GM21529 (cell line): Measurements from ENCODE around the gene NXF3.
"Not testable (repeated sequence)": the region's sequence is repeated elsewhere in the genome, so short reads cannot be mapped to it uniquely, and the experiment has no call there.

ENCODE experiments used
- ATAC-seq: cut with Tn5 transposase; IDR thresholded peaks from one replicate; pipeline ENCODE4 v1.9.1; 2021; ENCODE audit not compliant: unreplicated experiment

The NXF3 gene

DNA sequence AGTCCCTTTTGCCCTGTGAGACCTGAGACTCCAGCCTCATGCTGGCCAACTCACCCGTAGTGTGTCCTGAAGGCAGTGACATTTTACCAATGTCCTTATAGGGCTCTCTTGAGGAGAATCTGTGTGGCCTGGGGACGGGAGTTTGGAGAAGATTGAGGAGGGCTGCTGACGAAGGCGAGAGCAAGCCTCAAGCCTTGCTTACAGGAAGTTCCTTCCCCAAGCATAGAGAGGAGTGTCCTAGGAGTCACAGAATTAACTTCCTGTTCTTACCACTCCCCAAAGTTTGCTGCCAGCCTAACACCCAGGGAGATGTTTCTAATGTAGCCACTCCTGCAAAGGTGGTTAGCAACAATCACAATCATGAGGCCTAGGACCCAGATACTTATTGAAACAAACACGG lies at the start of gene NXF3:
Gene NXF3 (minus strand): TSS at position 202 of the 400 bp plus-strand sequence. CDS start 120 bp downstream, at position 82.
- ATAC-seq: no peak

- not testable (repeated sequence) for ATAC-seq
Observed at GRCh38 chrX:103136528-103136927, 43.6 kb upstream of the NXF3 start.

DNA sequence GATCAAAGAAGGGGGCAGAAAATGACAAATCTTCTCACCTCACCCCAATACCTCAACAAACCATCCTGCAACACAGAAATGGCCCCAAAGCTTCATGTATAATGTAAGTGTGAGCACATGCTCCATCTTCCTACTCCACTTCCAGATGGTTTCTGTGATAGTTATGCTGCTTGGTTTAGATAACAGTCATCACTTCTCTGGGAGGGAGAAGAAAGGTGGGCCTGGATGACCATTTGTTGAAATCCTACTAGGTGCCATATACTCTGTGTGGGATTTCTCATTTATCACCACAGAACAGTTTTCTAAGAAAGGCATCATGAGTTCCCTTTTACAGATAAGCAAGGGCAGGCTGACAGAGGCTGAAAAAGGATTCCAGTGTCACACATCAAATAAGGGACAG lies 31.3 kb upstream of the NXF3 start:
- ATAC-seq: no peak

GRCh38 chrX:103120748-103121147 lies 27.8 kb upstream of the NXF3 start:
- no peak for ATAC-seq

DNA sequence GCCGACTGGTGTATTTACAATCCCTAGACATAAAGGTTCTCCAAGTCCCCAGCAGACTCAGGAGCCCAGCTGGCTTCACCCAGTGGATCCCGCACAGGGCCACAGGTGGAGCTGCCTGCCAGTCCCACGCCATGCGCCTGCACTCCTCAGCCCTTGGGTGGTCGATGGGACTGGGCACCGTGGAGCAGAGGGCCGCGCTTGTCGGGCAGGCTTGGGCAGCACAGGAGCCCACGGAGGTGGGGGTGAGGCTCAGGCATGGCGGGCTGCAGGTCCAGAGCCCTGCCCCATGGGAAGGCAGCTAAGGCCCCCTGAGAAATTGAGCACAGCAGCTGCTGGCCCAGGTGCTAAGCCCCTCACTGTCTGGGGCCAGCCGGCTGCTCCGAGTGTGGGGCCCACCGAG lies 24.0 kb upstream of the NXF3 start:
- ATAC-seq: not testable (repeated sequence)

DNA sequence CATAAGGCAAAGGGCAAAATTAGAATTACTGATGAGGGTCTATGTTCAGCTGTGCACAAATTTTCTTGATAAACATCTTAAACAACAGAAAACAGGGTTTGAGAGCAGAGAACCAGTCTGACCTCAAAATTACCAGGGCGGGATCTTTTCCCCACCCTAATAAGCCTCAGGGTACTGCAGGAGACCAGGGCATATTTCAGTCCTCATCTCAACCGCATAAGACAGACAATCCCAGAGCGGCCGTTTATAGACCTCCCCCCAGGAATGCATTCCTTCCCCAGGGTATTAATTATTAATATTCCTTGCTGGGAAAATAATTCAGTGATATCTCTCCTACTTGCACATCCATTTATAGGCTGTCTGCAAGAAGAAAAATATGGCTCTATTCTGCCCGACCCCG lies 16.6 kb upstream of the NXF3 start:
- not testable (repeated sequence) for ATAC-seq

DNA sequence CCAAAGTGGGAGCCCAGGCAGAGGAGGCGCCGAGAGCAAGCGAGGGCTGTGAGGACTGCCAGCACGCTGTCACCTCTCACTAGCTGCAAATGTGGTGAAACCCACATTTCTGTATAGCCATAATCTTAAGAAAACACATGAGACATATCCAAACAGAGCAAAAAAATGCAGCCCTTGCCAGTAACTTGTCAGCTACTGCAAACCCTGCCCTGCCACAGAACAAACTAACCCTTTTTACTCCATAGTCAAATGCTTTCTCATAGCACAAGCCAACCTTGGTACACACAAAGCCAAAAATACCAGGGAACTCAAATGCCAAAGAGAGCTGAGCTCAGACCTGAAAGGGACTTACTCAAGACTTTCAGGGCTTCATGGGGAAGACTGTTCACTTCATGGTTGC lies 14.9 kb upstream of the NXF3 start:
- ATAC-seq: no peak

DNA sequence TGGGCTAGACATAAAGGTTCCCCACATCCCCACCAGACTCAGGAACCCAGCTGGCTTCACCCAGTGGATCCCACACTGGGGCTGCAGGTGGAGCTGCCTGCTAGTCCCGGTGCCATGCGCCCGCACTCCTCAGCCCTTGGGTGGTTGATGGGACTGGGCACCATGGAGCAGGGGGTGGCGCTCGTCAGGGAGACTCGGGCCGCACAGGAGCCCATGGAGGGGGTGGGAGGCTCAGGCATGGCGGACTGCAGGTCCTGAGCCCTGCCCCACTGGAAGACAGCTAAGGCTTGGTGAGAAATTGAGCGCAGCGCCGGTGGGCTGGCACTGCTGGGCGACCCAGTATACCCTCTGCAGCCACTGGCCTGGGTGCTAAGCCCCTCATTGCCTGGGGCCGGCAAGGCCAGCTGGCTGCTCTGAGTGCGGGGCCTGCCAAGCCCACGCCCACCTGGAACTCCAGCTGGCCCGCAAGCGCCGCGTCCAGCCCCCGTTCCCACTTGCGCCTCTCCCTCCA lies 14.3 kb upstream of the NXF3 start:
- ATAC-seq: not testable (repeated sequence)

DNA sequence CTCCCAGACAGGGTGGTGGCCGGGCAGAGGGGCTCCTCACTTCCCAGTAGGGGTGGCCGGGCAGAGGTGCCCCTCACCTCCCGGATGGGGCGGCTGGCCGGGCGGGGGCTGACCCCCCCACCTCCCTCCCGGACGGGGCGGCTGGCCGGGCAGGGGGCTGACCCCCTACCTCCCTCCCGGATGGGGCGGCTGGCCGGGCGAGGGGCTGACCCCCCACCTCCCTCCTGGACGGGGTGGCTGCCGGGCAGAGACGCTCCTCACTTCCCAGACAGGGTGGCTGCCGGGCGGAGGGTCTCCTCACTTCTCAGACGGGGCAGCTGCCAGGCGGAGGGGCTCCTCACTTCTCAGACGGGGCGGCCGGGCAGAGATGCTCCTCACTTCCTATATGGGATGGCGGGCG lies 11.4 kb upstream of the NXF3 start:
- ATAC-seq: not testable (repeated sequence)

DNA sequence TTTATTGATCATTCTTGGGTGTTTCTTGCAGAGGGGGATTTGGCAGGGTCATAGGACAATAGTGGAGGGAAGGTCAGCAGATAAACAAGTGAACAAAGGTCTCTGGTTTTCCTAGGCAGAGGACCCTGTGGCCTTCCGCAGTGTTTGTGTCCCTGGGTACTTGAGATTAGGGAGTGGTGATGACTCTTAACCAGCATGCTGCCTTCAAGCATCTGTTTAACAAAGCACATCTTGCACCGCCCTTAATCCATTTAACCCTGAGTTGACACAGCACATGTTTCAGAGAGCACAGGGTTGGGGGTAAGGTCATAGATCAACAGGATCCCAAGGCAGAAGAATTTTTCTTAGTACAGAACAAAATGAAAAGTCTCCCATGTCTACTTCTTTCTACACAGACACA lies 10.9 kb upstream of the NXF3 start:
- ATAC-seq: not testable (repeated sequence)

DNA sequence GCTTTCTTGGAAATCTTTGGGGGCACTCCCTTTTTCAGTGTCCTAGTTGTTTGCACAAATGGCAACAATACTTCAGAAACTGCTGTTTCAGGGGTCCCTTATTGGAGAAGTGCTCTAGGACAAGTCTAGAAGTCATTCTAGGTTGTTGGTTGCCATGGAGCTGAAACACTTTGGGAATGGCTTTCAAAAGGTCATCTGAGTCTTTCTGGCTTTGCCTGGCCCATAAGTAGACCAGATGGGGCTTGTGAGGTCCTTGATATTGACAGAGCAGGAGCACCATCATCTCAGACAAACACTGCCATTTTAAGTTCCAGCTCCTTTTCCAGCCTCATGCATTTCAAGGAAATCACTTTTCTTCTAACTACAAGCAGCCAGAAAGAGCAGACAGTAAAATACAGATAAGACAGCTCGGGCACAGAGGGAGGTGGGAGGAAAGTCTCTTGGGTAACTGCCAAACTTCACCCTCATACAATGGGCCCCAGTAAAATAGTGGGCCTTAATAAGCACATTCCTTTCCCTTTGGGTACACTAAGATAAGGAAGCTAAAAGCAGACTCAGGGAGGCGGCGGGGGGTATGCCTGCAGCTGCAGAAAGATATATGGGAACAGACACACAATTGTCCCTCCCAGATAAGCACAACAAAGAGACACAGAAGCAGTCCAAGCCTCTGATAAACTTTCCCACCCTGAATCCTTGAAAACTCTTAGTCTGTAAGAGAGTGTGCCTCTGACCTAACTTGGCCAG lies 8.5 kb upstream of the NXF3 start:
- no peak for ATAC-seq

GRCh38 chrX:103100484-103100883 lies 7.5 kb upstream of the NXF3 start:
- ATAC-seq: no peak

GRCh38 chrX:103099691-103100090 lies 6.7 kb upstream of the NXF3 start:
- no peak for ATAC-seq

GRCh38 chrX:103098488-103098887 lies 5.5 kb upstream of the NXF3 start:
- ATAC-seq: no peak

- no peak for ATAC-seq
Observed at GRCh38 chrX:103081051-103081450, 11.9 kb downstream of the NXF3 start.

- no peak for ATAC-seq
Observed at GRCh38 chrX:103073467-103073866, 19.5 kb downstream of the NXF3 start.

GRCh38 chrX:103066606-103067005 lies 26.3 kb downstream of the NXF3 start:
- ATAC-seq: no peak

DNA sequence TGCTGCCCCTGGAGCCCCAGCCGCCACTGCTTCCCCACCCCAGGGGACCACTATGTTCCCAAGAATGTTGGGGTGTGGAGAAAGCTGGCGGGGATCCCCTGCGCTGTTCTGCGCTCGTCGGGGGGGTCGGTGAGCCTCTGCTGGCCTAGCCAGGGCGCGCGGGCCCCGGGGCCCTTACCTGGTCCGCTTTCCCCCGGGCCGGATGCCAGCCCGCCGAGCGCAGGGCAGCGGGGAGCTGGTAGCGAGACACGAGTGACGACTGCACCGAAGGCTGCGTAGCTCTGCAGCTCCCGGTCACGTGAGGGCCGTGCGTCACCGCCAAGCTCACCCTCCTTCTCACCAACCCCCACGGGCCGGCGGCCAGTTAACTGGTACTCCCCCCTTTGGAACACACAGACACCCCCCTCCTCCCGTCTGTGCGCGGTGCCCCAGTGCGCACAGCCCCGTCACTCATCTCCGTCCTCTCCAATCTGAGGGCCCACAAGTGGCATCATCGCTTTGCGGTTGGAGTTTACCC lies 29.0 kb downstream of the NXF3 start, which contains the start of gene BEX1:
Gene BEX1 (minus strand): TSS at position 254 of the 517 bp plus-strand sequence. CDS start 897 bp downstream, outside the sequence.
- no peak for ATAC-seq

- no peak for ATAC-seq
Observed at GRCh38 chrX:103063191-103063845, 29.6 kb downstream of the NXF3 start.

- no peak for ATAC-seq
Observed at GRCh38 chrX:103061486-103061885, 31.5 kb downstream of the NXF3 start.

DNA sequence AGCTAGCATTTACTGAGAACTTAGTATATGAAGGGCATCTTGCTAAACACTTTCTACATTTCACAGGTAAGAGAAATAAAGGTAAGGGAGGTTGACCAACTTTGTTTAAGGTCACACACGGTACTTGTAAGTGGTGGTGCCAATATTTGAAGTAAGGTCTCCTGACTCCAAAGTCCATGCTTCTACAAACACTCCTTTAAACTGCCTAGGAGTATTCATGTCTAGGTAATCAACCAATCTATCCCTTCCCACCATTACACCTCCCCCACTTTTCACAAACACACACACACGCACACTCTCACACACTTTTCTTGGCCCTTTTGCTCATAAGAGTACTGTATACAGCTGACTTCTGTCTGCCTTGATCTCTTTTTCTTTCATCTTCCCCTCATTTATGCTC lies 36.0 kb downstream of the NXF3 start:
- ATAC-seq: no peak

DNA sequence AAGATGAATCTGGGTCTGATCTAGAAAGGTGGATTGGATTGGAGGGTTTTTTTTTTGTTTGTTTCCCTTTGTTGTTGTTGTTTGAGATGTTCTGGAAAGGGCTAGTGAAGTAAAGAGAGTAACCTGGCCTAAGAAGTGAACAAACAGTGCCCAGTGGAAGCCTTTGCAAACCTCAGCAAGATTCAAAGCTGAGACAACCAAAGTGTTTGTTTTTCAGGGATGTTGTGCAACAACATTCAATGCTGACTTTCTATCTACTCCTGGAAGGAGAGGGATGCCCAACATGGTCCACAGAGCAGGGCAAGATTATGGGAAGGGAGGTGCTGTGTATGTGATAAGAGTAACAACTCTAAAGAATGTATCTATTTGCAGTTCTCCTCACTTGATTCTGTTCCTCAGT lies 40.3 kb downstream of the NXF3 start:
- no peak for ATAC-seq
